Right cardiac atrium (tissue), 5 donors: ENCODE results near the gene KIF3C. TPM values are rescaled to one million over a fixed set of nuclear protein-coding genes. Genes with fewer than 3 reads are reported as not detected.
A peak's percentile ranks its signal among the peaks of the same experiment; 100 is the strongest.
"Not testable (repeated sequence)": the region's sequence is repeated elsewhere in the genome, so short reads cannot be mapped to it uniquely, and the experiment has no call there.

Experiments
- ATAC-seq, 2 donors: fragments of 200-7000 bp; cut with Tn5 transposase; one replicate each; pipeline versions ENCODE4 v1.8.0 to v1.9.1; 2020; ENCODE audit warnings: moderate library complexity in 2 of 2, mild to moderate bottlenecking in 1 of 2
- DNase-seq, 3 donors: peaks; one replicate each; pipeline ENCODE4 v3.0.0-alpha.2; 2020
- H3K27ac ChIP-seq: one replicate; pipeline ENCODE4 v1.5.1; 2013; ENCODE audit warnings: mild to moderate bottlenecking, low read length, control low read depth, moderate library complexity
- H3K27me3 ChIP-seq: one replicate; pipeline ENCODE4 v1.6.1; 2013; ENCODE audit not compliant: control insufficient read depth, insufficient read depth
- H3K4me1 ChIP-seq: one replicate; pipeline ENCODE4 v1.6.1; 2013; ENCODE audit warnings: low read length; ENCODE audit not compliant: control insufficient read depth, insufficient read depth
- H3K4me3 ChIP-seq: one replicate; pipeline ENCODE4 v1.5.1; 2013; ENCODE audit warnings: low read length, control low read depth
- H3K9me3 ChIP-seq: one replicate; pipeline ENCODE4 v1.6.1; 2013; ENCODE audit warnings: low read length; ENCODE audit not compliant: control insufficient read depth
- WGBS: extraction: QIAGEN DNeasy Blood & Tissue Kit; methylation state at CpG from one replicate; pipeline ENCODE4 v1.1.7; 2013; 5-methylcytosine and 5-hydroxymethylcytosine counted together
- intact Hi-C, 4 donors: fragments of 100-400 bp; cut with DNase I; formaldehyde crosslinking; loops; one replicate each; pipeline versions ENCODE4 v1.11.0 to v1.14.0; 2022 to 2023
- polyA plus RNA-seq: library from polyadenylated mRNA; stranded (reverse); fragments of 200-250 nt; gene quantifications from one replicate; pipeline ENCODE4 v1.2.3, GENCODE V29; 2013
- total RNA-seq, 4 donors: library from RNA; stranded (reverse); fragmentation: NEBNext Ultra II Directional; extraction: Animal tissue kit (Norgen Biotek cat#: 25700); gene quantifications; one replicate each; pipeline ENCODE4 v1.2.1, GENCODE V29; 2021
- donor health status: healthy with polysubstance abuse.
- donor health status: DM: no; HTN: yes; CAD: no.
- donor health status: DM: no; HTN: no; CAD: no.
- donor health status: DM: no; HTN: yes; CAD: no; lungs with severe emphysema.
- donor health status: DM: yes; HTN: yes; CAD: no.

KIF3C gene
- total and polyA plus RNA-seq, 5 donors: 3.1 to 6.7 (median 4.5) TPM

GRCh38 chr2:25960396-25960795 lies 21.9 kb downstream of the KIF3C start:
- no peaks in the 10 kb centered on the region for H3K27me3 ChIP-seq
- no peaks in the 10 kb centered on the region for H3K9me3 ChIP-seq
- no peak overlapping the region for H3K4me3 ChIP-seq
- DNase-seq (no peak), ATAC-seq (no peak)
- intact Hi-C loops: no loop called here
- H3K4me1 ChIP-seq: peaks cover 5% of the 10 kb centered on the region
- 78% methylated on average over 4 of the region's 4 CpGs for WGBS
- no peak overlapping the region for H3K27ac ChIP-seq

DNA sequence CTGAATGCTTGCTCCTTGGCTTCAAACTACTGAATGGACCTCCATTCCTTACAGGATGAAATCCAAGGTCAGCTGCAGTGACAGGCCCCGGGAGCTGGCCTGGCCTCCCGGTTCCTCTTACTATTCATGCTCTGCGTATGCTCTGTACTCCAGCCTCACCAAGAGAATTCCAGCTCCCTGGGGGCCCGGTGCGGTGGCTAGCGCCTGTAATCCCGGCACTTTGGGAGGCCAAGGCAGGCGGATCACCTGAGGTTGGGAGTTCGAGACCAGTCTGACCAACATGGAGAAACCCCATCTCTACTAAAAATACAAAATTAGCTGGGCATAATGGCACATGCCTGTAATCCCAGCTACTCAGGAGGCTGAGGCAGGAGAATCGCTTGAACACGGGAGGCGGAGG lies 23.7 kb downstream of the KIF3C start:
- not testable (repeated sequence) for H3K9me3 ChIP-seq, H3K4me1 ChIP-seq, H3K27ac ChIP-seq, ATAC-seq, H3K27me3 ChIP-seq, DNase-seq, H3K4me3 ChIP-seq
- intact Hi-C loops: loop anchor here in 1 of 4 donors (10.0 kb wide), 1 partner anchor 104 kb away; no protein-coding TSS in a partner anchor
- WGBS: 95% methylated on average over 12 of the region's 12 CpGs

GRCh38 chr2:25957743-25958142 lies 24.6 kb downstream of the KIF3C start:
- H3K4me3 ChIP-seq: no peak overlapping the region
- H3K4me1 ChIP-seq: peaks cover 5% of the 10 kb centered on the region
- H3K27ac ChIP-seq: no peak overlapping the region
- DNase-seq (no peak), ATAC-seq (no peak)
- 95% methylated on average over 10 of the region's 10 CpGs for WGBS
- H3K27me3 ChIP-seq: no peaks in the 10 kb centered on the region
- no peaks in the 10 kb centered on the region for H3K9me3 ChIP-seq
- intact Hi-C loops: loop anchor here in 1 of 4 donors (10.0 kb wide), 1 partner anchor 103 kb away; no protein-coding TSS in a partner anchor

DNA sequence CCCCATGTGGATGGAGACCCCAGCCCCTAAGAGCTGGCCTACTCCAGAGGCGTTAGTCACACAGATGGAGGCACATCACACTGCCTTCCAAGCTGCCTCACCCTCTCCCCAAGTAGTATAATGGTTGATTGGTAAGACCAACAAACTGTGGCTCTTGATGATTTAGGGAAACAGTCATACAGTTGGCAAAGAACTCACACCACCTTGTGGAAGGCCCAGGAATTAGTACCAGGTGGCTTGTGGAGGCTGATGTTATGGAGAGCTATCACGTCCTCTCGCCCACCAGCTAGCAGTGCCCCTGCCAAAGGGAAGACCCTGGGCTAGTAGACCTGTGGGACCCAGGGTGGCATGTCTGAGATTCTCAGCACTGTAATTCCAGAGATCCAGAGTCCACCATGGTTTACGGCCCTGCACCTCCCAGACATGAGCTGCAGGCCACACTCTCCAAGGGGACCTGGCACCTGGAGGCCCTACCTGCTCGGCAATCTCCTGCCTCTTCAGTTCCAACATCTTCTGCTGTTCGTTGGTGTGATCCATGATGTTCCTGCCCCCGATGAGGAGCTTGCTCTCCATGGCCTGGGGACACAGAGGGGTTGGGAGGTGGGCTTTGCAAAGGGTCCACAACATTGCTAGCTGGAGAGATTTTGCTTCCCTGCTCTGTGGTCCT lies 26.3 kb downstream of the KIF3C start:
- no peak for ATAC-seq
- Histone ChIP-seq H3K27me3 (no peaks in the 10 kb centered on the region), H3K9me3 (no peaks in the 10 kb centered on the region), H3K27ac (no peak overlapping the region), H3K4me1 (peaks cover 5% of the 10 kb centered on the region), H3K4me3 (no peak overlapping the region)
- WGBS: 88% methylated on average over 7 of the region's 7 CpGs
- intact Hi-C loops: loop anchor here in 1 of 4 donors (10.0 kb wide), 1 partner anchor 101 kb away; no protein-coding TSS in a partner anchor
- no peak for DNase-seq

DNA sequence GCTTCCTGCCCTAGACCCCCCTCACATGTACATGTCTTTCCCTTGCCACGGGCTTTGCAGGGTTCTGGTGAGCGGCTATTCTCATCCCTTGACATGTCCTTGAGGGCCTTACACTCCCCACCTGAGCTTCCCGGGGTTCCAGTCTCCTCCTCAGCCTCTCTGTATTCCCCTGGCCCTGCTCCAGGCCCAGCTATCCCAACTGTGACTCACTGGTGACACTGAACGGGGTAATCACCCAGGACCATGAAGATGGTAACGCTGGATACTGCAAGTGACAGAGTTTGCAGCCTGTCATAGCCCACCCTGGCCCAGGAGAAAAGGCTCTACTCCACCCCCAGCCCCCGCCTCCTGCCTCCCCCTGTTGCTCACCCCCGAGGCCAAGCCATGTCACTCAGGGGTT lies 27.3 kb downstream of the KIF3C start:
- H3K4me1 ChIP-seq: no peaks in the 10 kb centered on the region
- DNase-seq (no peak), ATAC-seq (no peak)
- no peak overlapping the region for H3K27ac ChIP-seq
- intact Hi-C loops: loop anchor here in 1 of 4 donors (10.0 kb wide), 1 partner anchor 100 kb away; no protein-coding TSS in a partner anchor
- H3K27me3 ChIP-seq: no peaks in the 10 kb centered on the region
- WGBS: 73% methylated on average over 7 of the region's 7 CpGs
- no peak overlapping the region for H3K4me3 ChIP-seq
- no peaks in the 10 kb centered on the region for H3K9me3 ChIP-seq

DNA sequence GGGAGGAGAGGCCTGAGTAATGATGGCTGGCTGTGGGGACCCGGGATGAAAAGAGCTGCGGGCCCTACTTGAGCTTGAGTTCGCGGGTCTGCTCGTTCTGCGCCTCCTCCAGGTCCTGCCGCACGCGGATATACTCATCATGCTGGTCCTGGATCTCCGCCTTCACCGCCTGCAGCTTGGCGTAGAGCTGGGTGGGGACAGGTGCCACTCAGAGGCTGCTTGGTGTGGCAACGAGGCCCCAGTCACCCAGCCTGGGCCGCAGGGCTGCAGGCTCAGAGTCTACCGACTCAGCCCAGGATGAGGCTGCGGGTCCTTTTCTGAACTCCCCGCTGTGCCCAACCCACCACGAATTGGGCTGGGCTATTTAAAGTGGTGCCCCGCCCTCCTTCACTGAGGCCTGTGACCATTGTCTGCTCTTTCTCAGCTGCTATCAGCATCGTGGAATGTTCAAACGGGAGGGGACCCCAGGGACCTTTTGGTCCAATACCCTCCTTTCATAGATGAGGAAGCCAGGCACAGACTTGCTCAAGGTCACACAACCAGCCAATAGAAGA lies 28.0 kb downstream of the KIF3C start:
- peak; percentile 15 to 56 for ATAC-seq
- no peak for DNase-seq

DNA sequence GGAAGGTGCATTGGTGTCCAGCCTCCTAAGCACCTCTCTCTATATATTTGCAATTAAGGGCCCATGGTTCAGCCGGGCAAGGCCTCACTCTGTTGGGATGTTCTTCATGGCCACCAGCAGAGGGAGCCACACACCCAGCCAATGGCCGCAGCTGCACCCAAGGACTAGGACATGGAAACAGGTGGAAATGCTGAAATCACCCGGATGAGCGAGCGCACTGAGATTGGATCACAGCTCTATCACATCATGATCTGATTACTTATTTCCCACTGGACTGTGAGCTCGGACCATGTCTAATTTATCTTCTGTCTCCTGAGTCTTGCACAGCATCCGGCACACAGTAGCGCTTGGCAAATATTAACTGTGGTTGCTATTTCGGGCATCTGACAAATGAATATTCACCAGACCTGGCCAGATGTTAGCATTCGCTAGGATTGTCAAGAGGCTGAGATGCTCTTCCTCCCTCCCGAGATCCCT lies 31.2 kb downstream of the KIF3C start:
- WGBS: 29% methylated on average over 11 of the region's 11 CpGs
- Histone ChIP-seq H3K4me1 (no peaks in the 10 kb centered on the region), H3K27ac (no peak overlapping the region), H3K4me3 (no peak overlapping the region), H3K27me3 (no peaks in the 10 kb centered on the region), H3K9me3 (no peaks in the 10 kb centered on the region)
- peak; percentile 92 to 93 for ATAC-seq
- peak; percentile 74 to 89 (median 77) for DNase-seq
- intact Hi-C loops: loop anchor here in 2 of 4 donors (2.0 to 10.0 kb wide), 4 partner anchors 96 to 381 kb away; no protein-coding TSS in a partner anchor

More for the DNA sequence above, 28.0 kb downstream of the KIF3C start:
- Histone ChIP-seq H3K4me3 (no peak overlapping the region), H3K9me3 (no peaks in the 10 kb centered on the region), H3K27me3 (no peaks in the 10 kb centered on the region), H3K27ac (no peak overlapping the region), H3K4me1 (no peaks in the 10 kb centered on the region)
- intact Hi-C loops: loop anchor here in 2 of 4 donors (5.0 to 10.0 kb wide), 3 partner anchors 99 to 378 kb away; no protein-coding TSS in a partner anchor
- 74% methylated on average over 21 of the region's 21 CpGs for WGBS

DNA sequence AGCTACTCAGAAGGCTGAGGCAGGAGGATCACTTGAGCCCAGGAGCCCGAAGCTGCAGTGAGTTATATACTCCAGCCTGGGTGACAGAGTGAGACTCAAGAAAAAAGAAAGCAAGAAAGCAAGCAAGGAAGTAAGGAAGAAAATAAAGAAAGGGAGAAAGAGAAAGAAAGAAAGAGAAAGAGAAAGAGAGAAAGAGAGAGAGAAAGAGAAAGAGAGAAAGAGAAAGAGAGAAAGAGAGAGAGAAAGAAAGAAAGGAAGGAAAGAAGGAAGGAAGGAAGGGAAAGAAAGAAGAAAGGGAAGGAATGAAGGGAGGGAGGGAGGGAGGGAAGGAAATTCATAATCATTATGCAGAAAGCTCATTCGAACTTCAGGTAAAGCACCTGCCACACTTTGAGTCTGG lies 33.9 kb downstream of the KIF3C start:
- intact Hi-C loops: no loop called here

DNA sequence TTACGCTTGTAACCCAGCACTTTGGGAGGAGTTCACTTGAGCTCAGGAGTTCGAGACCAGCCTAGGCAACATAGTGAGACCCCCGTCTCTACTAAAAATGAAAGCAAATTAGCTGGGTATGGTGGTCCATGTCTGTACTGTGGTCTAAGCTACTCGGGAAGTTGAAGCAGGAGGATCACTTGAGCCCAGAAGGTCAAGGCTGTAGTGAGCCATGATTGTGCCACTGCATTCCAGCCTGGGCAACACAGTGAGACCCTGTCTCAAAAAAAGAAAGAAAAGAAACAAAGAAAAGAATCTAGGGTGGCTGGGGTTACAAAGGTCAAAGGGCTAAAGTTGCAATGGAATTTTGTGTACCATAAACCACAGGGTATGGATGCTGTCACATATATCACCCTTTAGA lies 41.3 kb downstream of the KIF3C start:
- WGBS: 96% methylated on average over 4 of the region's 4 CpGs
- H3K27me3 ChIP-seq: no peaks in the 10 kb centered on the region
- intact Hi-C loops: no loop called here
- H3K27ac ChIP-seq: no peak overlapping the region
- H3K9me3 ChIP-seq: no peaks in the 10 kb centered on the region
- DNase-seq: no peak
- no peak overlapping the region for H3K4me3 ChIP-seq
- H3K4me1 ChIP-seq: no peaks in the 10 kb centered on the region
- no peak for ATAC-seq

More for the DNA sequence above, 33.9 kb downstream of the KIF3C start:
- Histone ChIP-seq H3K4me3 (no peak overlapping the region), H3K4me1 (no peaks in the 10 kb centered on the region), H3K27me3 (no peaks in the 10 kb centered on the region), H3K27ac (no peak overlapping the region), H3K9me3 (no peaks in the 10 kb centered on the region)
- 88% methylated on average over 2 of the region's 2 CpGs for WGBS
- ATAC-seq (no peak), DNase-seq (no peak)

GRCh38 chr2:25939257-25939668 lies 43.0 kb downstream of the KIF3C start:
- ATAC-seq (peak in 1 of 2 donors; percentile 14), DNase-seq (no peak)
- WGBS: 70% methylated on average over 8 of the region's 8 CpGs
- no peaks in the 10 kb centered on the region for H3K27me3 ChIP-seq
- no peak overlapping the region for H3K27ac ChIP-seq
- H3K9me3 ChIP-seq: no peaks in the 10 kb centered on the region
- no peak overlapping the region for H3K4me3 ChIP-seq
- no peaks in the 10 kb centered on the region for H3K4me1 ChIP-seq
- intact Hi-C loops: no loop called here

DNA sequence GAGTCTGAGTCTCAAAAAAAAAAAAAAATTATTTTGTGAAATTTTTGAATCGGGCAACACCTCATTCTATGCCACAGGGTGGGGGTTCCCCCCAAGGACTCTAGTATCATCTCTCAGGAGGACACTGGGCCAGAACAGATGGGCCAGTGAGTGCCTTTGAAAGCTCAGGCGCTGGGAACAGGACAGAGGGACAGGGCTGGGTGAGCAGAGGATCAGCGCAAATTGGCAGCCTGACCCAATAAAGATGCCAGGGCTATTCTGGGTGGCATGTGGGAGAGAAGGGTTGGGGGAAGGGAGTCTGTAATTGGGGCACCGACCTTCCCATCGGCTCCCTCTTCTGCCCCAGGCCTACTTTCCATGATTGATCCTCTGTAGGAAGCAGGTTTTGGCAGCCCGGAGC lies 44.0 kb downstream of the KIF3C start:
- peak; percentile 92 to 93 for ATAC-seq
- H3K27ac ChIP-seq: peak overlapping the region; percentile 78

More for the DNA sequence above, 44.0 kb downstream of the KIF3C start:
- no peaks in the 10 kb centered on the region for H3K4me1 ChIP-seq
- intact Hi-C loops: no loop called here
- H3K27me3 ChIP-seq: no peaks in the 10 kb centered on the region
- peak; percentile 38 to 73 (median 68) for DNase-seq
- H3K4me3 ChIP-seq: no peak overlapping the region
- WGBS: 79% methylated on average over 6 of the region's 6 CpGs
- no peaks in the 10 kb centered on the region for H3K9me3 ChIP-seq
